HG03280 (cell line): ENCODE measurements around the gene MARK3.

Source experiments
- ATAC-seq: cut with Tn5 transposase; IDR thresholded peaks from one replicate; pipeline ENCODE4 v1.9.1; 2021; ENCODE audit warnings: mild to moderate bottlenecking, moderate library complexity; ENCODE audit not compliant: unreplicated experiment

Gene MARK3

GRCh38 chr14:103432627-103433026 is 47.4 kb downstream of the MARK3 start:
- ATAC-seq: no peak

GRCh38 chr14:103433916-103434563 is 48.8 kb downstream of the MARK3 start:
- no peak for ATAC-seq

GRCh38 chr14:103434868-103435442 is 49.7 kb downstream of the MARK3 start:
- ATAC-seq: no peak

GRCh38 chr14:103436533-103436932 is 51.3 kb downstream of the MARK3 start:
- no peak for ATAC-seq

- ATAC-seq: no peak
Observed at GRCh38 chr14:103442288-103442687, 57.1 kb downstream of the MARK3 start.

- no peak for ATAC-seq
Observed at GRCh38 chr14:103443111-103443510, 57.9 kb downstream of the MARK3 start.

GRCh38 chr14:103444837-103445524 is 59.8 kb downstream of the MARK3 start:
- no peak for ATAC-seq

GRCh38 chr14:103445806-103446205 is 60.6 kb downstream of the MARK3 start:
- no peak for ATAC-seq

GRCh38 chr14:103448097-103448496 is 62.9 kb downstream of the MARK3 start:
- no peak for ATAC-seq

- no peak for ATAC-seq
Observed at GRCh38 chr14:103449634-103450161, 64.5 kb downstream of the MARK3 start.

- ATAC-seq: no peak
Observed at GRCh38 chr14:103450416-103450815, 65.2 kb downstream of the MARK3 start.

GRCh38 chr14:103451401-103451800 is 66.2 kb downstream of the MARK3 start:
- ATAC-seq: no peak

- no peak for ATAC-seq
Observed at GRCh38 chr14:103453791-103454190, 68.6 kb downstream of the MARK3 start.

- no peak for ATAC-seq
Observed at GRCh38 chr14:103456167-103456835, 71.1 kb downstream of the MARK3 start.

- no peak for ATAC-seq
Observed at GRCh38 chr14:103460415-103460814, 75.2 kb downstream of the MARK3 start.

GRCh38 chr14:103463149-103463548 is 77.9 kb downstream of the MARK3 start:
- ATAC-seq: no peak

GRCh38 chr14:103463851-103464250 is 78.6 kb downstream of the MARK3 start:
- no peak for ATAC-seq

GRCh38 chr14:103472939-103473338 is 87.7 kb downstream of the MARK3 start:
- ATAC-seq: no peak

- ATAC-seq: no peak
Observed at GRCh38 chr14:103474893-103475292, 89.7 kb downstream of the MARK3 start.

- ATAC-seq: no peak
Observed at GRCh38 chr14:103476065-103476464, 90.8 kb downstream of the MARK3 start.

GRCh38 chr14:103476631-103477030 is 91.4 kb downstream of the MARK3 start:
- no peak for ATAC-seq
